Central memory CD8-positive, alpha-beta T cell (primary cell): Measurements from ENCODE around the gene DNASE1L2.
"Not testable (repeated sequence)": the region's sequence is repeated elsewhere in the genome, so short reads cannot be mapped to it uniquely, and the experiment has no call there.

Experiments used
- ATAC-seq: fragments of 150-1000 bp; cut with Tn5 transposase; replicated peaks from 2 replicates; pipeline ENCODE4 v1.10.0; 2022; ENCODE audit warnings: mild to moderate bottlenecking, moderate FRiP score, moderate number of reproducible peaks; ENCODE audit not compliant: poor library complexity, severe bottlenecking; ENCODE audit errors: extremely low read depth
- DNase-seq, 2 donors: peaks; one replicate each; pipeline ENCODE4 v3.0.0; 2021; ENCODE audit warnings: low spot score in 2 of 2
- H3K27ac Mint-ChIP-seq: one replicate; pipeline ENCODE4 v1.8.0; 2022; ENCODE audit warnings: low read depth, mild to moderate bottlenecking, moderate library complexity, mixed read lengths
- H3K27me3 Mint-ChIP-seq: one replicate; pipeline ENCODE4 v1.8.0; 2022; ENCODE audit warnings: mixed read lengths
- H3K36me3 Mint-ChIP-seq: one replicate; pipeline ENCODE4 v1.8.0; 2022; ENCODE audit warnings: mild to moderate bottlenecking, moderate library complexity, mixed read lengths; ENCODE audit not compliant: insufficient read depth
- H3K4me1 Mint-ChIP-seq: one replicate; pipeline ENCODE4 v1.8.0; 2022; ENCODE audit warnings: mixed read lengths
- H3K4me3 Mint-ChIP-seq: one replicate; pipeline ENCODE4 v1.8.0; 2022; ENCODE audit warnings: mild to moderate bottlenecking, moderate library complexity, mixed read lengths
- H3K9me3 Mint-ChIP-seq: one replicate; pipeline ENCODE4 v1.8.0; 2022; ENCODE audit warnings: mixed read lengths

The DNASE1L2 gene

GRCh38 chr16:2196162-2196980 lies 39.9 kb upstream of the DNASE1L2 start, which contains the start of gene CASKIN1:
TSS of gene CASKIN1 (minus strand) at chr16:2196605. CDS start at chr16:2196432, 173 bp downstream.
- Mint-ChIP-seq H3K4me3 (peak within 1 kb of the TSS; percentile 66), H3K27ac (no peak within 1 kb of the TSS), H3K9me3 (no peaks in the 10 kb centered on the region), H3K27me3 (peaks cover 35% of the 10 kb centered on the region), H3K4me1 (no peaks in the 10 kb centered on the region), H3K36me3 (peaks cover 1% of the 10 kb centered on the region)
- DNase-seq (no peak), ATAC-seq (peak; percentile 27)

GRCh38 chr16:2196981-2197511 lies 39.2 kb upstream of the DNASE1L2 start:
- no peaks in the 10 kb centered on the region for H3K9me3 Mint-ChIP-seq
- peaks cover 35% of the 10 kb centered on the region for H3K27me3 Mint-ChIP-seq
- no peak overlapping the region for H3K27ac Mint-ChIP-seq
- DNase-seq (no peak), ATAC-seq (no peak)
- H3K4me1 Mint-ChIP-seq: no peaks in the 10 kb centered on the region
- H3K36me3 Mint-ChIP-seq: peaks cover 1% of the 10 kb centered on the region
- peak overlapping the region; percentile 66 for H3K4me3 Mint-ChIP-seq

GRCh38 chr16:2197765-2198164 lies 38.5 kb upstream of the DNASE1L2 start:
- Mint-ChIP-seq H3K27ac (no peak overlapping the region), H3K36me3 (peaks cover 1% of the 10 kb centered on the region), H3K4me3 (peak overlapping the region; percentile 66), H3K4me1 (no peaks in the 10 kb centered on the region), H3K27me3 (peaks cover 35% of the 10 kb centered on the region), H3K9me3 (no peaks in the 10 kb centered on the region)
- ATAC-seq (no peak), DNase-seq (no peak)

- no peak for DNase-seq
- Mint-ChIP-seq H3K27me3 (peaks cover 35% of the 10 kb centered on the region), H3K9me3 (no peaks in the 10 kb centered on the region), H3K36me3 (peaks cover 1% of the 10 kb centered on the region), H3K4me3 (peak overlapping the region; percentile 66), H3K4me1 (no peaks in the 10 kb centered on the region), H3K27ac (no peak overlapping the region)
- no peak for ATAC-seq
Observed at GRCh38 chr16:2198283-2198682, 38.0 kb upstream of the DNASE1L2 start.

- Mint-ChIP-seq H3K4me1 (no peaks in the 10 kb centered on the region), H3K27me3 (peaks cover 35% of the 10 kb centered on the region), H3K4me3 (no peak overlapping the region), H3K27ac (no peak overlapping the region), H3K9me3 (no peaks in the 10 kb centered on the region), H3K36me3 (peaks cover 3% of the 10 kb centered on the region)
- DNase-seq (no peak), ATAC-seq (no peak)
Observed at GRCh38 chr16:2199095-2199494, 37.1 kb upstream of the DNASE1L2 start.

GRCh38 chr16:2199621-2200139 lies 36.6 kb upstream of the DNASE1L2 start:
- Mint-ChIP-seq H3K27ac (no peak overlapping the region), H3K4me1 (peaks cover 5% of the 10 kb centered on the region), H3K4me3 (no peak overlapping the region), H3K27me3 (peaks cover 31% of the 10 kb centered on the region), H3K36me3 (peaks cover 5% of the 10 kb centered on the region), H3K9me3 (no peaks in the 10 kb centered on the region)
- ATAC-seq (no peak), DNase-seq (no peak)

GRCh38 chr16:2200313-2200712 lies 35.9 kb upstream of the DNASE1L2 start:
- peaks cover 25% of the 10 kb centered on the region for H3K27me3 Mint-ChIP-seq
- ATAC-seq (no peak), DNase-seq (no peak)
- no peak overlapping the region for H3K27ac Mint-ChIP-seq
- peaks cover 7% of the 10 kb centered on the region for H3K4me1 Mint-ChIP-seq
- H3K9me3 Mint-ChIP-seq: no peaks in the 10 kb centered on the region
- H3K4me3 Mint-ChIP-seq: no peak overlapping the region
- H3K36me3 Mint-ChIP-seq: peaks cover 6% of the 10 kb centered on the region

GRCh38 chr16:2203119-2203688 lies 33.0 kb upstream of the DNASE1L2 start:
- peaks cover 14% of the 10 kb centered on the region for H3K4me1 Mint-ChIP-seq
- peaks cover 17% of the 10 kb centered on the region for H3K36me3 Mint-ChIP-seq
- not testable (repeated sequence) for ATAC-seq, DNase-seq, H3K9me3 Mint-ChIP-seq
- H3K4me3 Mint-ChIP-seq: peak overlapping the region; percentile 78
- peak overlapping the region; percentile 84 for H3K27ac Mint-ChIP-seq
- H3K27me3 Mint-ChIP-seq: peaks cover 11% of the 10 kb centered on the region

GRCh38 chr16:2204416-2205103 lies 31.7 kb upstream of the DNASE1L2 start:
- Mint-ChIP-seq H3K36me3 (peaks cover 18% of the 10 kb centered on the region), H3K27ac (peak overlapping the region; percentile 84), H3K4me1 (peaks cover 14% of the 10 kb centered on the region), H3K4me3 (peak overlapping the region; percentile 78), H3K27me3 (no peaks in the 10 kb centered on the region), H3K9me3 (no peaks in the 10 kb centered on the region)
- ATAC-seq: no peak
- DNase-seq: no peak

- ATAC-seq: peak; percentile 69
- peak; percentile 91 to 93 for DNase-seq
- H3K4me3 Mint-ChIP-seq: peak within 1 kb of the TSS; percentile 78
- H3K27me3 Mint-ChIP-seq: no peaks in the 10 kb centered on the region
- H3K27ac Mint-ChIP-seq: peak within 1 kb of the TSS; percentile 84
- H3K36me3 Mint-ChIP-seq: peaks cover 18% of the 10 kb centered on the region
- no peaks in the 10 kb centered on the region for H3K9me3 Mint-ChIP-seq
- peaks cover 14% of the 10 kb centered on the region for H3K4me1 Mint-ChIP-seq
Observed at GRCh38 chr16:2205104-2205966, 30.9 kb upstream of the DNASE1L2 start, which contains the start of gene MLST8. TSS of gene MLST8 (plus strand) at chr16:2205454. CDS start at chr16:2206086, 632 bp downstream.

GRCh38 chr16:2205967-2206313 lies 30.3 kb upstream of the DNASE1L2 start:
- no peaks in the 10 kb centered on the region for H3K9me3 Mint-ChIP-seq
- no peak overlapping the region for H3K27ac Mint-ChIP-seq
- ATAC-seq (peak; percentile 3), DNase-seq (no peak)
- H3K36me3 Mint-ChIP-seq: peaks cover 18% of the 10 kb centered on the region
- H3K27me3 Mint-ChIP-seq: no peaks in the 10 kb centered on the region
- H3K4me1 Mint-ChIP-seq: peaks cover 14% of the 10 kb centered on the region
- H3K4me3 Mint-ChIP-seq: peak overlapping the region; percentile 78

- Mint-ChIP-seq H3K4me3 (peak overlapping the region; percentile 78), H3K9me3 (no peaks in the 10 kb centered on the region), H3K27me3 (no peaks in the 10 kb centered on the region), H3K27ac (no peak overlapping the region), H3K4me1 (peaks cover 14% of the 10 kb centered on the region), H3K36me3 (peaks cover 18% of the 10 kb centered on the region)
- DNase-seq (no peak), ATAC-seq (no peak)
Observed at GRCh38 chr16:2206420-2206779, 29.8 kb upstream of the DNASE1L2 start.
